Colonic mucosa (tissue), 4 donors: Measurements from ENCODE around the gene SLC17A2. TPM values are rescaled to one million over a fixed set of nuclear protein-coding genes. Genes with fewer than 3 reads are reported as not detected.
"Not testable (repeated sequence)": the region's sequence is repeated elsewhere in the genome, so short reads cannot be mapped to it uniquely, and the experiment has no call there.

Experiments
- DNase-seq: peaks from one replicate; pipeline ENCODE4 v3.0.0-alpha.2; 2020
- H3K27ac ChIP-seq: fragments of 200-600 bp; one replicate; pipeline ENCODE4 v1.8.0; 2021
- H3K27me3 ChIP-seq: fragments of 200-600 bp; one replicate; pipeline ENCODE4 v1.8.0; 2021
- H3K36me3 ChIP-seq: fragments of 200-600 bp; one replicate; pipeline ENCODE4 v1.8.0; 2021
- H3K4me1 ChIP-seq: fragments of 200-600 bp; one replicate; pipeline ENCODE4 v1.8.0; 2021; ENCODE audit warnings: mild to moderate bottlenecking
- H3K4me3 ChIP-seq: fragments of 200-600 bp; one replicate; pipeline ENCODE4 v1.8.0; 2021
- H3K9ac ChIP-seq, 2 donors: one replicate each; pipeline ENCODE4 v1.7.0; 2013; ENCODE audit warnings: control low read depth in 2 of 2, low read depth in 2 of 2, low read length in 2 of 2
- H3K9me3 ChIP-seq: fragments of 200-600 bp; one replicate; pipeline ENCODE4 v1.8.0; 2021
- intact Hi-C: fragments of 100-400 bp; cut with DNase I; formaldehyde crosslinking; loops from one replicate; pipeline ENCODE4 v1.14.1; 2022
- total RNA-seq, 2 donors: library from RNA; stranded (reverse); fragmentation: NEBNext Ultra II Directional in 1 of 2; extraction: Animal tissue kit (Norgen Biotek cat#: 25700) in 1 of 2; gene quantifications; one replicate each; pipeline ENCODE4 v1.2.1, GENCODE V29; 2021
- TF ChIP-seq, protein P1 (sequence below): fragments of 200-600 bp; IDR thresholded peaks from one replicate; pipeline ENCODE4 v1.8.0; 2022; ENCODE audit warnings: antibody characterized with exemption, mild to moderate bottlenecking
- donor health status: healthy.
- donor health status: DM: no; HTN: no; CAD: no.
- donor health status: DM: no; HTN: no; CAD: no.

SLC17A2 gene
- total RNA-seq, 2 donors from 2014 or later: not detected

DNA sequence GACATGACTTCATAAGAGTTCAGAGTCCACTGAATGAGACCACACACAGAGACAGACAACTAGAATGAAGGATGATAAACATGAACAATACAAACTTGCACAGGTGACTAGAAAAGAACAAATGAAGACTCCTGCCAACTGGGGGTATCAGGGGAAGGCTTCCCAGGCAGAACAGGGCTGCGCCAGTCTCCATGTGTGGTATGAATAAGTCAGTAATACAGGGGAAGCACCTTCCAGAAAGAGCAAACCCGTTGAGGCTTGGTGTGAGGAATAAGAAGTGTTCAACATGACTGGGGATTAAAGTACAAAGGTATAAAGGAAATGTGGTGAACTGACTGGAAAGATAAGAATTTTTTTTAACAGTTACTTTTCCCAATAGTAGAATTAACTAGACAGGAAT lies 3.7 kb upstream of the SLC17A2 start:
- H3K4me1 ChIP-seq: no peaks in the 10 kb centered on the region
- no peaks in the 10 kb centered on the region for H3K9me3 ChIP-seq
- DNase-seq: no peak
- H3K9ac ChIP-seq: no peak overlapping the region
- intact Hi-C loops: no loop called here
- TF ChIP-seq, protein P1, sequence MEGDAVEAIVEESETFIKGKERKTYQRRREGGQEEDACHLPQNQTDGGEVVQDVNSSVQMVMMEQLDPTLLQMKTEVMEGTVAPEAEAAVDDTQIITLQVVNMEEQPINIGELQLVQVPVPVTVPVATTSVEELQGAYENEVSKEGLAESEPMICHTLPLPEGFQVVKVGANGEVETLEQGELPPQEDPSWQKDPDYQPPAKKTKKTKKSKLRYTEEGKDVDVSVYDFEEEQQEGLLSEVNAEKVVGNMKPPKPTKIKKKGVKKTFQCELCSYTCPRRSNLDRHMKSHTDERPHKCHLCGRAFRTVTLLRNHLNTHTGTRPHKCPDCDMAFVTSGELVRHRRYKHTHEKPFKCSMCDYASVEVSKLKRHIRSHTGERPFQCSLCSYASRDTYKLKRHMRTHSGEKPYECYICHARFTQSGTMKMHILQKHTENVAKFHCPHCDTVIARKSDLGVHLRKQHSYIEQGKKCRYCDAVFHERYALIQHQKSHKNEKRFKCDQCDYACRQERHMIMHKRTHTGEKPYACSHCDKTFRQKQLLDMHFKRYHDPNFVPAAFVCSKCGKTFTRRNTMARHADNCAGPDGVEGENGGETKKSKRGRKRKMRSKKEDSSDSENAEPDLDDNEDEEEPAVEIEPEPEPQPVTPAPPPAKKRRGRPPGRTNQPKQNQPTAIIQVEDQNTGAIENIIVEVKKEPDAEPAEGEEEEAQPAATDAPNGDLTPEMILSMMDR: no peak
- no peak overlapping the region for H3K4me3 ChIP-seq
- H3K36me3 ChIP-seq: no peaks in the 10 kb centered on the region
- no peaks in the 10 kb centered on the region for H3K27me3 ChIP-seq
- H3K27ac ChIP-seq: no peak overlapping the region

DNA sequence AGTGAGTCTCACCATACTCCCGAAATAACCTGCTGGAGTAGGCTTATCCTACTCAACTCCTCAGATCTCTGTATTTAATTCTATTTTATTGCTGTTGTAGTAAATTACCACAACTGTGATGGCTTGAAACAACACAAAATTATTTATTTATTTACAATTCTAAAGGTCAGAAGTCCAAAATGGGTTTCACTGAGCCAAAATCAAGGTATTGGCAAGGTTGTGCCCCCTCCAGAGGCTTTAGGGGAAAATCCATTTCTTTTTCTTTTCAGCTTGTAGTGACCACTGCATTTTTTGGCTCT lies 869 bp upstream of the SLC17A2 start:
- no peak overlapping the region for H3K9ac ChIP-seq
- no peaks in the 10 kb centered on the region for H3K4me1 ChIP-seq
- no peaks in the 10 kb centered on the region for H3K36me3 ChIP-seq
- intact Hi-C loops: no loop called here
- H3K9me3 ChIP-seq: no peaks in the 10 kb centered on the region
- no peak for DNase-seq
- no peak overlapping the region for H3K27ac ChIP-seq
- TF ChIP-seq, protein P1: no peak
- no peak overlapping the region for H3K4me3 ChIP-seq
- H3K27me3 ChIP-seq: no peaks in the 10 kb centered on the region

DNA sequence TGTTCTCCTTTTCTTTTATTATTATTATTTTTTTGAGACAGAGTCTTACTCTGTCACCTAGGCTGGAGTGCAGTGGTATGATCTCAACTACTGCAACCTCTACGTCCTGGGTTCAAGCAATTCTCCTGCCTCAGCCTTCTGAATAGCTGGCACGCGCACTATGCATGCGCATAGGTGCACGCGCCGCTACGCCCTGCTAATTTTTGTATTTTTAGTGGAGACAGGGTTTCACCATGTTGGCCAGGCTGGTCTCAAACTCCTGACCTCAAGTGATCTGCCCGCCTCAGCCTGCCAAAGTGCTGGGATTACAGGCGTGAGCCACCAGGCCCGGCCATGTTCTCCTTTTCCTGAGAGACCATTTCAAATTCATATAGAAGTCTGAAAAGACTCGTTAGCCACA lies 706 bp downstream of the SLC17A2 start:
- intact Hi-C loops, H3K27ac ChIP-seq, H3K9me3 ChIP-seq, H3K27me3 ChIP-seq, H3K9ac ChIP-seq, H3K4me1 ChIP-seq, DNase-seq, H3K36me3 ChIP-seq, H3K4me3 ChIP-seq: not testable (repeated sequence)

DNA sequence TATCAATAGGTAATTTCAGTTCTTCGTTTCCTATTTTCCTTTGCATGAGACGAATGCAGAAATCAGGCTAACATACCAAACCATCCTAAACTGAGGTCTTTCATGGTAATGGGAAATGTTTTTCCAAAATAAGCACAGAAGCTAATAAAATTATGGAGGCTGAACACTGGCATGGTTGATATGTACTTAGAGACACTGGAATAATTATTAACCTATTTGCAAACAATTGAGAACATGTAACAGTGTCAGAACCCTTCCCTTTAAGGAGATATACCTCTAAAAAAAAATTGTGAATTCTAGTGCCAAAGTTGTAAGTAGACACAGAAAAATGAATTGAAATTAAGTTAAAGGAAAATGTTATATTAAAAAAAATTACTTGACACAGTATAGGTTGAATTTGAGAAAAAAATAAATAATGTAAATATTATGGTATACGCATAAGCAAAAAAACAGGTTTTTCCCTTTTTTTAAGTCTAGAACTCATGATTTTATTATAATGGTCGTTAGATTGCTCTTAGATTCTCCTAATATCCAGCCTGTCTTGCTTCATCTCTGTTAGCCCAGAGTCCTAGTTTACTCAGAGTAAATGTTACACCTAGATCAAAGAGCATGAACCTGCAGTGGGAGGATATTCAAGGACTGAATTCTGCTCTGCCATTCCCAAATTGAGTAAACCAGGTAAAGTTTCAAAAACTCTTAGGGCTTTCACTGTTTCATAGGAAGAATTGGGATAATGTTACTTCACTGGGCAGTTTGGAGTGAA lies 1.7 kb downstream of the SLC17A2 start:
- H3K9me3 ChIP-seq: no peaks in the 10 kb centered on the region
- H3K27me3 ChIP-seq: no peaks in the 10 kb centered on the region
- H3K27ac ChIP-seq: no peak overlapping the region
- H3K4me1 ChIP-seq: no peaks in the 10 kb centered on the region
- no peak overlapping the region for H3K4me3 ChIP-seq
- TF ChIP-seq, protein P1: no peak
- DNase-seq: no peak
- H3K9ac ChIP-seq: no peak overlapping the region
- intact Hi-C loops: no loop called here
- no peaks in the 10 kb centered on the region for H3K36me3 ChIP-seq

DNA sequence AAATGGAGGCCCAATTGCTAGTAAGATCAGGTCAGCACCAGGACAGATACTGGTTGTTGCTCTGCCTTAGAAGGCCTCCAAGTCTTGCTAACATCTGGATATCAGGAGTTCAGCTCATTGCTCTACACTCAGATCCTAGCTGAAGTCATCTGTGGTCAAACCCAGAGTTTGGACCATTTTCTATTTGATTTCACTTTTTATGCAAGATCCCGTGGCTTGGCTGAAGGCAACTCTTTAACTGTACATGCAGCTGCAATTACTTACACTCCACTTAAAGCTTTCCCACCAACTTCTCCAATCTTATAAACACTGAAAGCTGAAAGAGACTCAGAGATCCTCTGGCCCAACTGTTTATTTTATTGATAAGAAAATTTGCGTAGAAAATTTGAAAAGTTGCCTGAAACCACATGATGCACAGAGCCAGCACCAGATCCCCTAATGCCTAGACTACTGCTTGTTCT lies 2.7 kb downstream of the SLC17A2 start:
- Histone ChIP-seq H3K4me3 (no peak overlapping the region), H3K4me1 (no peaks in the 10 kb centered on the region), H3K27me3 (no peaks in the 10 kb centered on the region), H3K9me3 (no peaks in the 10 kb centered on the region), H3K36me3 (no peaks in the 10 kb centered on the region), H3K9ac (no peak overlapping the region), H3K27ac (no peak overlapping the region)
- TF ChIP-seq, protein P1: no peak
- DNase-seq: no peak
- intact Hi-C loops: no loop called here

DNA sequence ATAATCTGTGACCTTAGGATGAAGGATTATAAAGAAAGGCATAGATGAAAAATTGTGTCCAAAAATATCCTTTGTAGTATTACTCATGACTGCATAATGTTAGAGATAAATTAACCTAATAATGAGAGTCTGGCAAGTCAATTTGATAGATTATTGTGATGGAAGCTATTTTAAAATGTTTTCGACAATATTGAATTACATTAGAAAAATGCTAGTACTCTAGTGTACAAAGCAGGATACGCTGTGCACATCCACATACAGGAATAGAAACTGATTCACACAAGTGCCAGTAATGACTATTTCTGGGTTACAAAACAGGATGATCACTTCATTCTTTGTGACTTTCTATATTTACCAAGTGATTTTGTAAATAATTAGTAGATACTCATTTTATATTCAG lies 3.3 kb downstream of the SLC17A2 start:
- Histone ChIP-seq H3K9me3 (no peaks in the 10 kb centered on the region), H3K36me3 (no peaks in the 10 kb centered on the region), H3K4me3 (no peak overlapping the region), H3K9ac (no peak overlapping the region), H3K27me3 (no peaks in the 10 kb centered on the region), H3K27ac (no peak overlapping the region), H3K4me1 (no peaks in the 10 kb centered on the region)
- intact Hi-C loops: no loop called here
- TF ChIP-seq, protein P1: no peak
- no peak for DNase-seq
